Stimulated activated CD8-positive, alpha-beta memory T cell treated with anti-CD3 and anti-CD28 coated beads, Interleukin-7, amount 100 ng/mL, for 48 hours (primary cell): ENCODE results near the gene IL16.

Source experiments
- DNase-seq, 2 donors: peaks; one replicate each; pipeline ENCODE4 v3.0.0-alpha.2; 2020; ENCODE audit warnings: low read depth in 1 of 2; ENCODE audit errors: extremely low read depth in 1 of 2

IL16 gene

GRCh38 chr15:81254277-81254915 is 57.7 kb downstream of the IL16 start:
- no peak for DNase-seq

GRCh38 chr15:81254916-81255290 is 58.2 kb downstream of the IL16 start:
- no peak for DNase-seq

DNA sequence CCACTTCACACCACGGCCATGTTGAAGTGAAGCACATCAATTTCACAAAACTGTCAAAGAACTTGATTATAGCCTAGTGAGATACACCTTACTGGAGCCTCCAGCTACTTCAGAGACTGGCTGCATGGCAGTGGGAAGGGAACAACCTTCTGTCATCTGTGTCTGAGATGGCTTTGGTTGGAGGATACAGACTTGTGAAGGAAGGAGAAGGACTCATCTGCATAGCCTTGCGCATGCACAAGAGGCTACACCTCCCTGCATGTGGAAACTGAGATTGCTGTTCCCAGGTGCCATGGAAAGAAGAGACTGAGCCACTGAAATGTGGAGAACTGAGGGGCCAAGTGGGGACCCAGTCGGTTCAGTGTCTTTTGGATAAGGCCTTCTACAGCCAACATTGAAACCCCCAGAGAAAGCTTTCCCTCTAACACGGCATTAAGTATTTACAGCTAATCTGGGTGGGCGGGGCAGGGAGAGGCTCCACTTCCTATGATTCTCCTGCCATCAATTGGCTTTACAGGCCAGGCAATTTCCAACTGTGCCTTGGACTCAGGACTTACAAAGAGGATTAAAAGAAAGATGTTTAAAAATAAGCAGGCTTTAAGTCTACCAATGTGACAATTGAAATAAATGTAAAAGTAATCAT is 58.8 kb downstream of the IL16 start:
- no peak for DNase-seq

GRCh38 chr15:81255958-81256320 is 59.3 kb downstream of the IL16 start:
- no peak for DNase-seq

DNA sequence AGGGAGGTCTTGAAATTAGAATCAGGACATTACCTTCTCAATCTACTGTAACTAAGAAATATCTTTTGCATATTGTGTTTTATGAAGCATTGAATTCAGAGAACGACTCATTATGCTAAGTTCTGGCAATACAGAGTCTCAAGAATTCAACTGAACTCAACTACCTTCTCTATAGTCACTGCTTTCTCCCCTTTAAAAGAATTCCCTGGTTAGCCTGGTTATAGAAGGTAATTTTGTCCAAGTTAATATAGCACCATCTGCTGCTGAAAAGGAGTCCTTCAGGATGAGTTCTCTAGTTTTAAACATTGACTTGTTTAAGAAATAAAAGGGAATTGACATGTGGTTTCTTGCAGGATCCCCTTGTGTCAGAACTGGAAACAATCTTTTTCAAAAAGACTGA is 60.2 kb downstream of the IL16 start:
- no peak for DNase-seq

GRCh38 chr15:81257435-81257834 is 60.8 kb downstream of the IL16 start:
- no peak for DNase-seq

GRCh38 chr15:81258455-81258854 is 61.8 kb downstream of the IL16 start:
- no peak for DNase-seq

GRCh38 chr15:81259760-81260298 is 63.1 kb downstream of the IL16 start:
- no peak for DNase-seq

- no peak for DNase-seq
Measured at GRCh38 chr15:81261172-81261811, 64.6 kb downstream of the IL16 start.

DNA sequence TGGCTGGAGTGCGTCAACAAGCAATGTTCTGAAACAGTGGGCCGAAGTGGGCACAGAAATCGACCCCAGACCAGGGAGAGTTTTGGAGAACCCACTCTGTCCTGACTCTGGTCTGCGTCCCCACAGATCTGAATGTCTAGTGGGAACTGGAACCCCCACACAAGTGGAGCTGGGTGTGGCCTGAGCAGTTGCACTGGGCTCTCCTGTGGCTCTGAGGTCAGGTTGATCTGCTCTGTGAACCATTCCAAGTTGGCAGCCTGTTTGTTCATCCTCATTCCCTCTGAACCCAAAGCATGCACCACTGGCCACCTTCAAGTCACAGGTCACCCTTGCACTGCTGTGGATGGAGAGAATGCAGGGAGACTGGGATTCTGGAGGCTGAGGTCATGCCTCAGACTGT is 66.8 kb downstream of the IL16 start:
- no peak for DNase-seq

DNA sequence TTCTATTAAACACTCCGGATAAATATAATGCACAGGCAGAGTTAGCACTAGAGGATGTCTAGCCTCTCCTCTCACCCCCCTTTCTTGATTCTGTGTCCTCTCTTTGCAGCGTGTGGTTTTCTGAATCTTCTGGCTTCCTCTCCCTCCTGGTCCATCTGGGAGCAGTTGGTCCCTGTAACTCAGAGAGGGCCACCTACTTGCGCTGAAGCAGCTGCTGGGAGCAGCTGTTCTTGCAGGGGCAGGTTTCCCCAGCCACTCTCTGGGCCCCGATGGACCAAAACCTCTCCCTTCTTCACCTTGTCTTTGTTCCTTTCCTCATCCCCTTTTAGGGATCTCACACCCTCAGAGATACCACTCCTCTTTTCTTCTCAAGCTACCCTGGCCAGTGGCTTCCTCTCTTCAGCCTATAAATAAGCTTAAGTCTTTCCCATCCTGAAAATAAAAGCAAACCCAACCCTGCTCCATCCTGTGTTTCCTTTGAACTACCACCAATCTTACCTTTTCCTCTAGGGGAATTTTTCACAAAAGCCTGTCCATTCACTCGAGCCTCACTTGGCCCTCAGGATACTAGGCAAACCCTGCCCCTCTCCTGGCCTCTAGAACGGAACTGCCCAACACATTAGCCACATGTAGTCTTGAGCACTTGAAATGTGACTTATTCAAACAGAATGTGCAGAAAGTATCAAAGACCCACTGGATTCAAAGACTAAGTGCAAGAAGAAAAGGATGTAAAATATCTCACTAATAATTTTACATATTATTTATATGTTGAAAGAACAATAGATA is 67.6 kb downstream of the IL16 start:
- no peak for DNase-seq

GRCh38 chr15:81265256-81265943 is 68.7 kb downstream of the IL16 start:
- no peak for DNase-seq

- peak; percentile 54 to 75 for DNase-seq
Measured at GRCh38 chr15:81265944-81266775, 69.5 kb downstream of the IL16 start.

DNA sequence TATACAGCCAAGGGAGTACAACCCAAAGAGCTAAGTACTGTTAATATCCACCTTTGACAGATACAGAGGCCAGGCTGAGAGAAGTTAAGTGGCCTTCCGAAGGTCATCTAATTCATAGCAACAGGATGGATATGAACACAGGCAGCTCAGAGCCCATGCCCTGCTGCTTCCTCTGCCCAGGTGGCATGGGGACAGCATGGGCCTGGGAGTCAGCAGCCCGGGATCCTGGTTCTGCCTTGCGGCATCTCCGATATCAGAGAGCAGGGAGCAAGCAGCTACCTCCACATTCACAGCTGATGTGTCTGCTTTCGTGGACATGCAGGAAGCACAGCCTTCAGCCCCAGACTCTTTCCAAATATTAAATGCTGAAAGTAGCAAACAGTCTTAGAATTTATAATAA is 71.7 kb downstream of the IL16 start:
- no peak for DNase-seq

DNA sequence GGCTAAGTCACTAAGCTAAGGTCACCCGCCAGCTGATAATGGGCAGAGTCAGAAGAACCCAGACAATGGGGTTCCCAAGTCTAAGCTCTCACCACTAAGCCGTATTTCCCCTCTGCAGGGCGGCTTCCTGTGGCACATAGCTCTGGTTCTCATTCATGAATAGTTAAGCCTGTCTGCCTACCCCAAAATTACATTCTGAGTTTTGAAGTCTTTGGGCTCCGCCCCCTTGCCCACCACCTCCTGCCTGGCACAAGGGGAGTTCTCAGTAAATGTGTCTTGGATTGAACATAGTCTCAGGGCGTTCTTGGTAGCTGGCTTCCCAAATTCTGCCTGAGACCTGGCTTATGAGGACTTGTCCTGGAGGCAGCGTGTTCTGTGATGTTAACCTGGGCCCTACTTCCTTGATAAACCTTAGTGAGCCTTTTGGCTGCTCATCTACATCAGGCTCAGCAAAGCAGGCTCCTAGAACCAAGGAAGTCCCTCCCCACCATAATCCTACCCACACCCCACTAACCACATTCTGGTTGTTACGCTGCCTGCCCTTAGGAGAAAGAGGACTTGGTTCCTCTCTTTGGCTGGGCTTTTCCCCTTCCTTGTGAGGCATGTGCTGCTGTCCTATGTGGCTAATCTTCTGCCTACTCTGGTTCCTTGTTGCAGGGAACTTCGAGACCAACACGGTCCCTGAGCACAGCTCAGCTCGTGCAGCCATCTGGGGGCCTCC is 72.4 kb downstream of the IL16 start:
- DNase-seq = no peak

GRCh38 chr15:81270188-81270587 is 73.5 kb downstream of the IL16 start:
- DNase-seq = no peak

DNA sequence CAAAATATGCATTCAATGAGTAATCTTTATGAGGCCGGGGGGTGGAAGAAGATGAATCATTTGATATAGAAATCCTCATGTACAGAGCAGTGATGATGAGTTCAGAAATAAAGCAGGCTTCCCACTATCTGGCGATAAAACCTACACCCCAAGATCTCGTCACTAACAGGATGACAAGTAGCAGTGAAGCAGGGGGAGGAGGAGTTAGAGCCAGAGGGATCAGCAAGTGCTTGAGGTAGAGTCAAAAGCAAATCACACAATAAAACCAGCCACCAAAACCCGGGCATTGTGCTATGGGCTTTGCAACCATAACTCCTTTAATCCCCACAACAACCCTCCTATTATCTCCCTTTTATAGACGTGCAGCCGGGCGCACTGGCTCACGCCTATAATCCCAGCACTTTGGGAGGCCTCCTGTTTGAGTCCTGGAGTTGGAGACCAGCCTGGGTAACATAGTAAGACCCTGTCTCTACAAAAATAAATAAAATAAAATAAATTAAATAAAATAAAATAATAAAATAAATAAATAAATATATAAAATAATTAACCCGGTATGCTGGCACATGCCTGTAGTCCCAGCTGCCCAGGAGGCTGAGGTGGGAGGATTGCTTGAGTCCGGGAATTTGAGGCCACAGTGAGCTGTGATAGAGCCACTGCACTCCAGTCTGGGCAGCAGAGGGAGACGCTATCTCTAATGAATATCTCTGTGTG is 74.3 kb downstream of the IL16 start:
- DNase-seq = no peak

DNA sequence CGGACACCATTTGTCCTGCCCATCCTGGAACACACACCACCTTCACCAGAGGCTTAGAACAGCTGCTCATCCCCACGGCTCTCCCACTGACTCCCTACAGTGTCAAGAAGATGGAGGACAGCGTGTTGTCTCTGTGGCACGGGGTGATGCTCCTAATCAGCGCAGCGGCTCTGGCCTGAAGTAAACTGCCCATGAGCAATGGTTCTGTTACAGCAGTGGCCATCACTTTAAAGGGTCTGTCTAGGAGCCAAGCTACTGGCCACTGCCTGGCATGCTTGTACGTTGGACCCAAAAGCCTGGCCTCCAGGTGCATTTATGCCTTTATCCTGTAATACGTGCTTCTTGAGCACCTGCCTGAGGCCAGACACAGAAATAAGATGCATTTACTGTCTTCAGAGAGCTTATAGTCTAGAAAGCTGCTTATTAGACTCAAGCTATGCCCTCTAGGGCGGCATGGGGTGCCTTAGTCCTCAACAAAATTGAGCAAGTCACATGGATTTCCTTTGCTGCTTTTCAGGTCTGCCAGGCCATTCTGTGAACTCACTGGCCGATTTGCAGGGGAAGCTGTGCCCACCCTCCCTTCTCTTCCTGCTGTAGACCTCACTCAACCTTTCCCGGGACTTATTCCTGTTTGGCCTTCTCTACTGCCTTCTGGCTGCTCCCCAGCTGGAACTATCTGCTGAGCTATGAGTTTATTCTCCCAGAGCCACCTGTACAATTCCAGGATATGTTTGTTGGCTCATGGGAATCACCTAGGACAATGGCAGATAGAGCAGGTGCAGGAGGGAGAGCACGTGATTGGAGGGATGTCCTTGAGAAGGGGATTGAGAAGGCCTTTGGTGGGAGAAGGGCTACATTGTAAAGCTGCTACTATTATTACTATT is 75.3 kb downstream of the IL16 start:
- no peak for DNase-seq
